ENCODE measurements around the gene BCAN.

BCAN gene

DNA sequence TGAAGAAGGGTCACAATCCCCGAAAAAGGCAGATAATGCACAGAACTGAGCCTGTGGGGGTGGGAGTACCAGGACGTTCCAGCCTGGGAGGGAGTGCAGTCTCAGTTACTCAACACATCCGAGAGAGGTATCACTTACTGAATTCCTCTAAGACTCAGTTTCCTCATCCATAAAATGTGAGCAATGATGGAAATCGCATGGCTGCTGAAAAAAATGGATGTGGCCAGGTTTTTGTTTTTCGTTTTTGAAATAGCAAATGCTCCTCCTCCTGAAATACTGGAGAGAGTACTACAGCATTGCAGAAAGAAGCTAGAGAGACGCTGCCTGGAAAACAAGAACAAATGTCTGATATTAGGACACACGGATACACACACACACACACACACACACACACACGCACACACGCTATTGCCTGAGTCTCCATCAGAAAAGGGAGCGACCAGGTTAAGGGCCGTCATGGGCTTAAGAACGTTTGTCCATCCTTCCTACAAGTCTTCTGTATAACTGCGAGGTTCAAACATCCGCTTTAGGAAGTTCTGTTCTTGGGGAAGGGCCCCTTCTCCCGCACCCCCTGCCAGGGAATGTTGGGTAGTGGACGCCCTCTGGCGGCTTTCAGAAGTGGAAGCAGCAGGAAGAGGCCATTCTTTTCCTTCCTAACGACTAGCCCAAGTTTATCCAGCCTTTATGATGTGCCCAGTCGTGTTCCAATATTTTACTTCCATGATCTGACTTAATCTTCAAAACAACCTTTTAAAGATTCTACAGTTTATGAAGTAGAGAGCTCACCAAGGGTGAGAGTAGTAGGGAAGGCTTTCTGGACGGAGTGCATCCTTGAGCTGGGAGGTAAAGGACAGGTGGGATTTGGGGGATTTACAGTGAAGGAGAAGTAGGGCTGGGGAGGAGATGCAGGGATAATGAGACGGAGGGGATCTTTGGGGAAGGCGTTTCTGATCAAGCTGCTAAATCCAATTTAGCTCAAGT is 36.0 kb downstream of the BCAN start:
- peak in 4 of 6 experiments; percentile 6 to 43 (median 22) for DNase-seq

DNA sequence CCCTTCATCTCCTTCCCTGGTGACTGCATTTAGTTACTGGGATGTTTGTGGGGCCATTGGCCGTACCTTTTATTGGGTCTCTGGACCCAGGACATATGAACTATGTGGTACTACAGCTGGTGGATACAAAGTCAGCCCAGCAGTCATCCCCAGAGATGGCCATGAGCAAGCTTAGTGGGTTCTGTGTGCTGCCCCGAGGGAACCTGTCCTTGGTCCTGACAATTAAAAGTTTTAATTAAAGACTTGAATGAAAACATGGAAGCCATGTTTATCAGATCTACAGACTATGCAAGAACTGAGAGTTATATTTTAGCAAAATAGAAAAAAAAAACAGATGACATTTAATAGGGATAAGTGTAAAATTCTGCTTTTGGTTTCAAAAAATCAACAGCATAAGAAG is 38.1 kb downstream of the BCAN start:
- DNase-seq, result no peak

GRCh38 chr1:156681196-156681960 is 39.5 kb downstream of the BCAN start:
- DNase-seq, result no peak

GRCh38 chr1:156682166-156682890 is 40.4 kb downstream of the BCAN start:
- DNase-seq, result no peak

GRCh38 chr1:156684227-156684782 is 42.4 kb downstream of the BCAN start:
- DNase-seq, result peak in 2 of 6 experiments; percentile 27 to 41

DNA sequence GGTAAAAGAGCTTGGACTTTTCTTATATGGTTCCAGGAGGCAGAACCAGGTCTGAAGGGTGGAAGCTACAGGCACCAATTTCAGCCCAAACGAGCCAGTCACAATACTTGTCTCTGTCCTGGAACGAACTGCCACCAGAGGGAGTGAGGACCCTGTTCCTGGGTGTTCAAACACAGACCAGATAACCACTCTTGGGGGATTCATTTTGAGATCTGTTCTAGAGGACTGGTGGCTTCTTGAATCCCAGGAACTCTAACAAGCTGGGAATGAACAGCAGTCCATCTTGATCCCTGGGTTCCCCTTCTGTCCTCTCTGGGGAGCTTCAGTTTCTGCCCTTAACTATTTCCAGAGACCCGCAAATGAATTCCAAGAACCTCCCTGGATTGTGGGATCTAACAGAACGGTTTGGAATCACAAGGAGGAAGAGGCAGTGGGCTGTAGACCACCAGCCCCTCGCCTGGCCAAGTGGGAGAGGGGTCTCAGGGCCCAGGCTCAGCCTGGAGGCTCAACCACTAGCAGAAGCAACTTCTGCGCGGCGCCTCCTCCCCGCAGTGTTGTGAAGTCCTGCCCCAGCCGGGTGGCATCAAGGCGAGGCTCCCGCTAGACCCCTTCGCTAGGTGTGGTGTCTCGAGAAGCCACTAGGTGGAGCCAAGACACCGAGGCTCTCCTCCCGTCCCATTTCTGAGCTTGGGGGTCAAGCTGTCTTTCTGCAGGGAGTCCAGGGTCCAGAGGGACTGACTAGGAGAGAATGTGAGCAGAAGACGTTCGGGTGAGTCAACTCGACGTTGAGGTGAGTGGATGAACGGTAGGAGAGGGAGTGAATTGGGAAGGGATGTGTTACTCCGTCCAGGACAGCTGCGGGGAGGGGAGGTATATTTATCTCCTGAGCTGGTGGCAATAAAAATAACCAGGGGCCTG is 47.4 kb downstream of the BCAN start:
- DNase-seq, result peak; percentile 50 to 80 (median 68)

- no peak for DNase-seq
Observed at GRCh38 chr1:156689953-156690674, 48.2 kb downstream of the BCAN start.

GRCh38 chr1:156690675-156691036 is 48.7 kb downstream of the BCAN start:
- no peak for DNase-seq

- no peak for DNase-seq
Observed at GRCh38 chr1:156691191-156691590, 49.3 kb downstream of the BCAN start.

GRCh38 chr1:156691665-156692440 is 49.9 kb downstream of the BCAN start:
- DNase-seq, result no peak

- DNase-seq, result no peak
Observed at GRCh38 chr1:156692441-156692924, 50.6 kb downstream of the BCAN start.

GRCh38 chr1:156692925-156693847 is 51.3 kb downstream of the BCAN start:
- peak in 2 of 6 experiments; percentile 7 to 16 for DNase-seq

DNA sequence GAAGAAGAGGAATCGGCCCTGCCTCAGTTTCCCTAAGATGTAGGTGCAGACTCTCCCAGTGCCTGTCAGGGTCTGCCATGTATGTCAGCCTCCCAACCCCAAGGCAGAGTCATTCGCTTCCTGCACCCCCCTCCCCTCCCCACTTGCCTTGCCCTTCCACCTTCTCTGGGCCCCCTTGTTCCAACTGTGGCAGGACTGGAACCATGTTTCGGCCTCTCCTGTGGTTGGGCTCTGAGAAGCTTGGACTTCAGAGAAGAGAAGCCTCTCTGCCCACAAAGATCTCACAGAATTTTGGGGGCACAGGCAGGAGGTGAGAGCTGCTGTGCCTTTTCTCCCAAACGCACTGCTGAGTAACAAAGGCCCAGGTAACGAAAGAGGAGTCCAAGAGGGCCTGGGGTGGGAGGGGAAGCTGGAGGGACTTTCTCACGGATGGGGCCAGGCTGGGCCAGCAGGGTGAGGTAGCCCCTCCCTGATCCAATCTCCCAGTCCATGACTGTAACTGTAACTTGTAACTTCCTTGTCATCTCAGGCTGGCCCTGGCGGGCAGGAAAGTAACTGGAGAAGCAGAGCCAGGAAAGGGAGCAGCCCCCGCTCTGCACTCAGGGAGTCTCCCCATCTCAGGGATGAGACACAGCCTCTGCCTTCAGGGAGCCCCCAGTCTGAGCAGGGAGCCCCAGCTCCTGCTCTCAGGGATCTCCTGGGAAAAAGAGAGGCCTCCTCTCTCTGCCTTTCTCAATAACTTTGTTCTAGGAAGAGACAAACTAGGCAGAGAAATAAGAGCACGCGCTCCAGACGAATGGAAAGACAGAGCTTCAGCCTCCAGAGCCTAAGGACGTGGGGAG is 52.2 kb downstream of the BCAN start:
- DNase-seq, result no peak

DNA sequence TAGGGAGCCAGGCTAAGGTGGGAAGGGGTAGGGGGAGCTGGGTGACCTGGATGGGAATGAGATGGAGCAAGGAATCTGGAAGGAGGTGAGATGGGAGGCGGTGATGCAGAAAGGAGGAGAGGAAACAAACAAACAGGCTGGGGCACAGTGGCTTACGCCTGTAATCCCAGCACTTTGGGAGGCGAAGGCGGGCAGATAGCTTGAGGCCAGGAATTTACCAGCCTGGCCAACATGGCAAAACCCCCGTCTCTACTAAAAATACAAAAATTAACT is 52.7 kb downstream of the BCAN start:
- DNase-seq, result no peak

DNA sequence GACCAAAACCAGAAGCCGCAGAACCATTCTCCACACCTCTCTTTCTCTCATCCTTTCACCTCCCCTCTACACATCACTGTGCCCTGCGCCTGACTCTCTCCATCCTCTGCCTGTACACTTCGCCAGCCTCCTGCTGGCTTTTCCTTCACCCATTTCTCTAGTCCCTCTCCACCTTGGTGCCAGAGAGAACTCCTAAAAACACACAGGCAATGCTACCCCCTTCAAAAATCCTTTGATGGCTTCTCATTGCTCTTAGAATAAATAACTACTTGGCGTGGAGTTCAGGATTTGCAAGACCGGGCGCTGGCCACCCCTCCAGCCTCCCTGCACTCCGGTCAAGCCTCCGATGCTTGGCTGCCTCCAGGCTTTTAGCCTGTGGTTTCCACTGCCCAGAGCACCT is 54.8 kb downstream of the BCAN start:
- DNase-seq, result no peak

DNA sequence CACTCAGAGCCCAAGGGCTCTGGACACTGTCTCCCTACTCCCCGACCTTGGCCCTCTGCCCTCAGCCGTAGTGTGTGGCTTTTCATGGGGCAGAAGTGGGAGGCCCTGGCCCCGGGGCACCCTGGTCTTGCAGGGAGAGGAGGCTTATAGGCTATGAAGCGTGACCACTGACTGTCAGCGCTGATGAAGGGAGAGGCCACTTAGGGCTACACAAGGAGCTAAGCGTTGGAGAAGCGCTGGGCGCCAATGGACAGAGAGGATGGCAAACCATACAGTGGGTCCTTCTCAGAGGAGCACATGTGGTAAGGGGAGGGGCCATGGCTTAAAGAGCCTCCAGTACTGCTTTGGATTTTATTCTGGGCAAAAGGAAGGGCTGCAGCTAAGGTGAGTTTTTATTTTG is 55.6 kb downstream of the BCAN start:
- no peak for DNase-seq

- no peak for DNase-seq
Observed at GRCh38 chr1:156698995-156699394, 57.1 kb downstream of the BCAN start.
